ENCODE measurements around the gene CLEC2D. TPM values are rescaled to one million over a fixed set of nuclear protein-coding genes. Genes with fewer than 3 reads are reported as not detected.

CLEC2D gene
- total RNA-seq, 2 donors from 2014 or later: 19.3 to 21.5 TPM

GRCh38 chr12:9662488-9662887, 7.0 kb upstream of the CLEC2D start:
- H3K9ac ChIP-seq (ENCODE audit: extremely low read depth, low read length, poor library complexity, severe bottlenecking): no peak overlapping the region
- no peaks in the 10 kb centered on the region for H3K4me1 ChIP-seq (ENCODE audit: control insufficient read depth, insufficient read depth, low read length)
- H3K27ac ChIP-seq (ENCODE audit: low read depth, low read length): no peak overlapping the region
- Mint-ChIP-seq H3K9me3 (peaks cover 2% of the 10 kb centered on the region), H3K4me3 (no peak overlapping the region), H3K4me1 (no peaks in the 10 kb centered on the region), H3K27me3 (ENCODE audit: insufficient read depth) (no peaks in the 10 kb centered on the region), H3K27ac (no peak overlapping the region), H3K36me3 (ENCODE audit: low read depth) (peaks cover 81% of the 10 kb centered on the region)
- H3K9me3 ChIP-seq (ENCODE audit: control insufficient read depth, low read length): peaks cover 5% of the 10 kb centered on the region
- H3K27me3 ChIP-seq (ENCODE audit: control insufficient read depth, insufficient read depth, low read length, poor library complexity, severe bottlenecking): no peaks in the 10 kb centered on the region
- H3K36me3 ChIP-seq (ENCODE audit: control insufficient read depth, insufficient read depth, low read length): peaks cover 62% of the 10 kb centered on the region
- TF ChIP-seq, protein P1, sequence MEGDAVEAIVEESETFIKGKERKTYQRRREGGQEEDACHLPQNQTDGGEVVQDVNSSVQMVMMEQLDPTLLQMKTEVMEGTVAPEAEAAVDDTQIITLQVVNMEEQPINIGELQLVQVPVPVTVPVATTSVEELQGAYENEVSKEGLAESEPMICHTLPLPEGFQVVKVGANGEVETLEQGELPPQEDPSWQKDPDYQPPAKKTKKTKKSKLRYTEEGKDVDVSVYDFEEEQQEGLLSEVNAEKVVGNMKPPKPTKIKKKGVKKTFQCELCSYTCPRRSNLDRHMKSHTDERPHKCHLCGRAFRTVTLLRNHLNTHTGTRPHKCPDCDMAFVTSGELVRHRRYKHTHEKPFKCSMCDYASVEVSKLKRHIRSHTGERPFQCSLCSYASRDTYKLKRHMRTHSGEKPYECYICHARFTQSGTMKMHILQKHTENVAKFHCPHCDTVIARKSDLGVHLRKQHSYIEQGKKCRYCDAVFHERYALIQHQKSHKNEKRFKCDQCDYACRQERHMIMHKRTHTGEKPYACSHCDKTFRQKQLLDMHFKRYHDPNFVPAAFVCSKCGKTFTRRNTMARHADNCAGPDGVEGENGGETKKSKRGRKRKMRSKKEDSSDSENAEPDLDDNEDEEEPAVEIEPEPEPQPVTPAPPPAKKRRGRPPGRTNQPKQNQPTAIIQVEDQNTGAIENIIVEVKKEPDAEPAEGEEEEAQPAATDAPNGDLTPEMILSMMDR (conservative IDR thresholded peaks at IDR 0.05): no peak
- DNase-seq: no peak
- no peak overlapping the region for H3K4me3 ChIP-seq (ENCODE audit: low read length)

DNA sequence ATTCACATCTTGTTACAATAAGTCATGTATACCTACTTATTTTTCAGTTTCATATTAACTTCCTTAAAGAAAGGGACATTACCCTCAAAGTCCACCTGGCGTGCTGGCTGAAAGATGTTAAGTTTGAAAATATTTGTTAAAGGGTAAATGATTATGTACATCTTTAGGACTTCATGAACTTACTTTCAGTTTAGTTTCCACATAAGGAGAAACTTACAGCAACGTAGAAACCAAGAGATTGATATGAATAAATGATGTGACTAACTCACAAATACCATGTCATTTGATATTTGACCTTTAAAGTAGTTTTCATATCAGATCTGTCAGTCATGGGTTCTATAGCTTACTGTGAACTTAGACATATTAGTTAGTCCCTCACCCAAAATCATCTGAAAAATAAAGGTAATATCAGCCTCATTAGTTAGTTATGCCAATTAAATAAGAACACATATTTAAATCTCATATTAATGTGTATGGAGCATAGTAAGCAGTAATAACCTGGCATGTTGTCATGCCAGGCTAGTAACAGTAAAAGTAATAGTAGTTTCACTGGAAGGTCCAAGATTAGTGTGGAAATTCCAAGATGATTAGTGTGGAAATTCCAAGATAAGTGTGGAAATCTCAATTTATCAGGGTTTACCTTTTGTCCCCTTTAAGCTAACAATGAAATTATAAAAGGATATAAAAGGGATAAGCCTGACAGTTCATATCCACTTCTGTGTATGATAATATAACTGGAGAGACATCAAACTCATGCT, 1.9 kb upstream of the CLEC2D start:
- no CpG with 5 or more reads among the region's 2 CpGs for WGBS, 2 experiments (ENCODE audit: insufficient coverage in 1 of 2, insufficient read length in 1 of 2)
- no peaks in the 10 kb centered on the region for H3K4me1 Mint-ChIP-seq
- Histone ChIP-seq H3K9ac (ENCODE audit: extremely low read depth, low read length, poor library complexity, severe bottlenecking) (no peak overlapping the region), H3K27me3 (ENCODE audit: control insufficient read depth, insufficient read depth, low read length, poor library complexity, severe bottlenecking) (no peaks in the 10 kb centered on the region), H3K4me1 (ENCODE audit: control insufficient read depth, insufficient read depth, low read length) (no peaks in the 10 kb centered on the region), H3K27ac (ENCODE audit: low read depth, low read length) (no peak overlapping the region), H3K4me3 (ENCODE audit: low read length) (no peak overlapping the region), H3K9me3 (ENCODE audit: control insufficient read depth, low read length) (no peaks in the 10 kb centered on the region), H3K36me3 (ENCODE audit: control insufficient read depth, insufficient read depth, low read length) (peaks cover 19% of the 10 kb centered on the region)
- peaks cover 55% of the 10 kb centered on the region for H3K36me3 Mint-ChIP-seq (ENCODE audit: low read depth)
- no peak overlapping the region for H3K4me3 Mint-ChIP-seq
- H3K9me3 Mint-ChIP-seq: no peaks in the 10 kb centered on the region
- TF ChIP-seq, protein P1 (conservative IDR thresholded peaks at IDR 0.05): no peak
- no peak for DNase-seq
- no peaks in the 10 kb centered on the region for H3K27me3 Mint-ChIP-seq (ENCODE audit: insufficient read depth)
- H3K27ac Mint-ChIP-seq: no peak overlapping the region

DNA sequence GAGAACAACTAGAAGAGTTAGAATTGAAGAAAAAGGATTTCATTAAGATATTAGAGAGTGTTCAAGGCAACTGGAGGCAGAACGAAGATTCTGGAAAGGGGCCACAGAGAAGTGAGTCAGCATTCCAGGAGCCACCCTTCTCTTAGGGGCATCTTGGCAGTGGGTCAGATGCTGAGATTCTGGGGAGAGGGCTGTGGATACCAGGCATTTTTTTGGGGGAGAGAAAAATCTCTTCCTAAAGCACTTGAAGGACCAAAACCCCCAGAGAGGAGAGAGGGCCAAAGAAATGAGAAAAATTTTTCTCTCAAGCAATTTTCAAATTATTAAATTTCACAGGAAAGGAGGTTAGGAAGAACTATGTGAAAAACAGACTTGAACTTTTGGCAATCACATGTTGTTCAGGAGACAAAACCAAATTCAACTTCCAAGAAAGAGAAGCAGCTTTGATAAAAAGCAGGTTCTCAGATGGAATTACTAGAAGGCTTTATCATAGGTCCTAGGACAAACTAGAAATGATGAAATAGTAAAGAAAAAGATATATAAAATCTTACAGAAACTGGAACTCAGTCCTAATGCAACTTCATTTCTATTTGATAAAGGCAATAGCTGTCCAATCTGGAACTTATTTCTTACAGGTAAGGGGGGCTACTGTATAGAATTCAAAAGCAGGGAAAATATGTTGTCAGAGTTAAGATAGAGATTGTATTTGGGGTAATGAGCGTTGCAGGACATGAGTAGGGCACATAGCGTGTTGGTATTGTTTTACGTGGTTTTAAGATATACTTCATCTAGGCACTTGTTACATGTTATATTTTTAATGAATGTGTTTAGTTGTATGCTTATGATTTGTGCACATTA, 1.1 kb upstream of the CLEC2D start:
- TF ChIP-seq, protein P1 (conservative IDR thresholded peaks at IDR 0.05): no peak
- peaks cover 11% of the 10 kb centered on the region for H3K36me3 ChIP-seq (ENCODE audit: control insufficient read depth, insufficient read depth, low read length)
- no peak overlapping the region for H3K27ac Mint-ChIP-seq
- H3K27ac ChIP-seq (ENCODE audit: low read depth, low read length): no peak overlapping the region
- no peaks in the 10 kb centered on the region for H3K4me1 ChIP-seq (ENCODE audit: control insufficient read depth, insufficient read depth, low read length)
- 95% methylated on average over 4 of the region's 4 CpGs; no CpG with 5 or more reads in 1 of the 2 experiments for WGBS, 2 experiments (ENCODE audit: insufficient coverage in 1 of 2, insufficient read length in 1 of 2)
- no peak for DNase-seq
- no peaks in the 10 kb centered on the region for H3K9me3 Mint-ChIP-seq
- H3K4me1 Mint-ChIP-seq: peaks cover 5% of the 10 kb centered on the region
- no peak overlapping the region for H3K9ac ChIP-seq (ENCODE audit: extremely low read depth, low read length, poor library complexity, severe bottlenecking)
- no peaks in the 10 kb centered on the region for H3K27me3 ChIP-seq (ENCODE audit: control insufficient read depth, insufficient read depth, low read length, poor library complexity, severe bottlenecking)
- H3K9me3 ChIP-seq (ENCODE audit: control insufficient read depth, low read length): no peaks in the 10 kb centered on the region
- peaks cover 50% of the 10 kb centered on the region for H3K36me3 Mint-ChIP-seq (ENCODE audit: low read depth)
- H3K27me3 Mint-ChIP-seq (ENCODE audit: insufficient read depth): no peaks in the 10 kb centered on the region
- no peak overlapping the region for H3K4me3 Mint-ChIP-seq
- no peak overlapping the region for H3K4me3 ChIP-seq (ENCODE audit: low read length)
